Keratinocyte (primary cell): ENCODE measurements around the gene CYSTM1. TPM values are rescaled to one million over a fixed set of nuclear protein-coding genes. Genes with fewer than 3 reads are reported as not detected.

Source experiments
- DNase-seq: peaks from one replicate; pipeline ENCODE4 v3.0.0-alpha.2; 2011; ENCODE audit warnings: low read depth, missing footprints, low spot score
- FAIRE-seq: peaks from 2 replicates; lab custom pipeline; 2011; peaks lifted over from hg19 to GRCh38; lab: Jason Lieb, UNC
- H2AFZ ChIP-seq: 2 replicates; pipeline ENCODE4 v1.6.0; 2012; ENCODE audit warnings: low read length, control low read depth, inconsistent platforms; ENCODE audit not compliant: control insufficient read depth
- H3K27ac ChIP-seq: 2 replicates; pipeline ENCODE4 v1.5.1; 2011; ENCODE audit warnings: low read length; ENCODE audit not compliant: control insufficient read depth, insufficient read depth
- H3K27me3 ChIP-seq: 3 replicates; pipeline ENCODE4 v1.6.0; 2011; ENCODE audit warnings: low read length; ENCODE audit not compliant: control insufficient read depth, insufficient read depth; ENCODE audit errors: extremely low read depth
- H3K36me3 ChIP-seq, 2 experiments: 2 replicates in 1 of 2; 3 replicates in 1 of 2; pipeline ENCODE4 v1.5.1; 2011; ENCODE audit warnings: low read length in 2 of 2, mild to moderate bottlenecking in 1 of 2; ENCODE audit not compliant: control insufficient read depth in 2 of 2, insufficient read depth in 2 of 2; ENCODE audit errors: extremely low read depth in 1 of 2
- H3K4me1 ChIP-seq: 3 replicates; pipeline ENCODE4 v1.5.1; 2011; ENCODE audit warnings: low read length; ENCODE audit not compliant: control insufficient read depth, insufficient read depth; ENCODE audit errors: extremely low read depth
- H3K4me2 ChIP-seq: 3 replicates; pipeline ENCODE4 v1.6.0; 2011; ENCODE audit warnings: low read depth, low read length; ENCODE audit not compliant: control insufficient read depth, insufficient read depth; ENCODE audit errors: extremely low read depth
- H3K4me3 ChIP-seq, 3 experiments: fragments of 200-600 bp in 1 of 3; sonication (generic) in 1 of 3; 2 replicates in 2 of 3; 3 replicates in 1 of 3; pipeline ENCODE4 v1.5.1; 2011 to 2016; ENCODE audit warnings: low read length in 3 of 3, mild to moderate bottlenecking in 3 of 3, control low read depth in 2 of 3, inconsistent platforms in 1 of 3, low read depth in 1 of 3, mixed read lengths in 1 of 3, mixed run types in 1 of 3, moderate library complexity in 1 of 3; ENCODE audit not compliant: control insufficient read depth in 2 of 3, insufficient read depth in 2 of 3; ENCODE audit errors: extremely low read depth in 1 of 3
- H3K79me2 ChIP-seq: 2 replicates; pipeline ENCODE4 v1.6.0; 2012; ENCODE audit warnings: low read length; ENCODE audit not compliant: control insufficient read depth, insufficient read depth
- H3K9ac ChIP-seq: 3 replicates; pipeline ENCODE4 v1.6.0; 2011; ENCODE audit warnings: low read length; ENCODE audit not compliant: control insufficient read depth, insufficient read depth; ENCODE audit errors: extremely low read depth
- H3K9me1 ChIP-seq: 3 replicates; pipeline ENCODE4 v1.6.0; 2011; ENCODE audit warnings: low read length; ENCODE audit not compliant: control insufficient read depth, insufficient read depth; ENCODE audit errors: extremely low read depth
- H3K9me3 ChIP-seq: 2 replicates; pipeline ENCODE4 v1.5.1; 2012; ENCODE audit warnings: low read depth, low read length; ENCODE audit not compliant: control insufficient read depth
- H4K20me1 ChIP-seq: 3 replicates; pipeline ENCODE4 v1.6.0; 2011; ENCODE audit warnings: low read length; ENCODE audit not compliant: control insufficient read depth, insufficient read depth; ENCODE audit errors: extremely low read depth
- EZH2 ChIP-seq: IDR thresholded peaks from one replicate; pipeline ENCODE4 v1.6.1; 2012; ENCODE audit warnings: inconsistent platforms, mild to moderate bottlenecking, low read length, moderate library complexity
- dilution Hi-C: fragments of 300-500 bp; cut with MboI; formaldehyde crosslinking; loops from one replicate; pipeline ENCODE4 v1.7.0; 2020; ENCODE audit warnings: low sequenced_read_pairs; ENCODE audit not compliant: extremely low pct_ligation_motif_present
- polyA plus RNA-seq, 5 experiments: library from polyadenylated mRNA; depleted of rRNA in 3 of 5; stranded (reverse) in 3 of 5; stranded (forward) in 1 of 5; unstranded in 1 of 5; fragments of >200 nt; gene quantifications; 1 replicate in 1 of 5; 2 replicates in 3 of 5; 3 replicates in 1 of 5; pipeline versions ENCODE4 v1.2.1 to v1.2.3, GENCODE V29; 2011 to 2012; ENCODE audit warnings: missing spikeins in 2 of 5, low read depth in 1 of 5, low replicate concordance in 1 of 5
- TF ChIP-seq, protein P1 (sequence below), 3 experiments: IDR thresholded peaks in 1 of 3; conservative IDR thresholded peaks in 1 of 3; optimal IDR thresholded peaks in 1 of 3; 2 replicates in 2 of 3; 3 replicates in 1 of 3; pipeline versions ENCODE3 to v1.5.1; 2011; ENCODE audit warnings: low read length in 3 of 3, mild to moderate bottlenecking in 3 of 3, moderate library complexity in 2 of 3, control low read depth in 1 of 3, inconsistent platforms in 1 of 3; ENCODE audit not compliant: insufficient read depth in 2 of 3; ENCODE audit errors: extremely low read depth in 1 of 3

Gene CYSTM1
- polyA plus RNA-seq, 1 donor (not counting 4 experiments of a cell fraction or from before 2014, with no cell fraction given) = 34.3 TPM

GRCh38 chr5:140140435-140140834 lies 34.6 kb upstream of the CYSTM1 start:
- no peaks in the 10 kb centered on the region for H3K79me2 ChIP-seq
- H2AFZ ChIP-seq = no peak overlapping the region
- H3K27me3 ChIP-seq = no peaks in the 10 kb centered on the region
- H3K9me1 ChIP-seq = no peaks in the 10 kb centered on the region
- FAIRE-seq (no peak), DNase-seq (no peak)
- no peak overlapping the region for H3K4me2 ChIP-seq
- no peaks in the 10 kb centered on the region for H3K36me3 ChIP-seq
- dilution Hi-C loops = no loop called here
- no peak overlapping the region for H3K9ac ChIP-seq
- peaks cover 7% of the 10 kb centered on the region for H4K20me1 ChIP-seq
- TF ChIP-seq, protein P1, sequence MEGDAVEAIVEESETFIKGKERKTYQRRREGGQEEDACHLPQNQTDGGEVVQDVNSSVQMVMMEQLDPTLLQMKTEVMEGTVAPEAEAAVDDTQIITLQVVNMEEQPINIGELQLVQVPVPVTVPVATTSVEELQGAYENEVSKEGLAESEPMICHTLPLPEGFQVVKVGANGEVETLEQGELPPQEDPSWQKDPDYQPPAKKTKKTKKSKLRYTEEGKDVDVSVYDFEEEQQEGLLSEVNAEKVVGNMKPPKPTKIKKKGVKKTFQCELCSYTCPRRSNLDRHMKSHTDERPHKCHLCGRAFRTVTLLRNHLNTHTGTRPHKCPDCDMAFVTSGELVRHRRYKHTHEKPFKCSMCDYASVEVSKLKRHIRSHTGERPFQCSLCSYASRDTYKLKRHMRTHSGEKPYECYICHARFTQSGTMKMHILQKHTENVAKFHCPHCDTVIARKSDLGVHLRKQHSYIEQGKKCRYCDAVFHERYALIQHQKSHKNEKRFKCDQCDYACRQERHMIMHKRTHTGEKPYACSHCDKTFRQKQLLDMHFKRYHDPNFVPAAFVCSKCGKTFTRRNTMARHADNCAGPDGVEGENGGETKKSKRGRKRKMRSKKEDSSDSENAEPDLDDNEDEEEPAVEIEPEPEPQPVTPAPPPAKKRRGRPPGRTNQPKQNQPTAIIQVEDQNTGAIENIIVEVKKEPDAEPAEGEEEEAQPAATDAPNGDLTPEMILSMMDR (optimal IDR thresholded peaks at IDR 0.05 in 1 of 3, IDR thresholded peaks at IDR 0.05 in 1 of 3, conservative IDR thresholded peaks at IDR 0.05 in 1 of 3; ENCODE audit: extremely low read depth in 1 of 3, insufficient read depth in 2 of 3, low read length in 3 of 3) = no peak
- TF ChIP-seq EZH2 = no peak
- no peaks in the 10 kb centered on the region for H3K9me3 ChIP-seq
- no peak overlapping the region for H3K27ac ChIP-seq
- H3K4me3 ChIP-seq = no peak overlapping the region
- peaks cover under 1% of the 10 kb centered on the region for H3K4me1 ChIP-seq

GRCh38 chr5:140141241-140141640 lies 33.7 kb upstream of the CYSTM1 start:
- Histone ChIP-seq H3K4me3 (no peak overlapping the region), H3K9ac (no peak overlapping the region), H3K27ac (no peak overlapping the region), H3K4me1 (peaks cover 7% of the 10 kb centered on the region), H3K9me3 (no peaks in the 10 kb centered on the region), H4K20me1 (peaks cover 7% of the 10 kb centered on the region), H3K9me1 (no peaks in the 10 kb centered on the region), H3K36me3 (no peaks in the 10 kb centered on the region), H2AFZ (no peak overlapping the region), H3K79me2 (no peaks in the 10 kb centered on the region), H3K27me3 (no peaks in the 10 kb centered on the region), H3K4me2 (no peak overlapping the region)
- no peak for DNase-seq
- FAIRE-seq = no peak
- TF ChIP-seq, protein P1 (optimal IDR thresholded peaks at IDR 0.05 in 1 of 3, IDR thresholded peaks at IDR 0.05 in 1 of 3, conservative IDR thresholded peaks at IDR 0.05 in 1 of 3; ENCODE audit: extremely low read depth in 1 of 3, insufficient read depth in 2 of 3, low read length in 3 of 3) = no peak
- no peak for TF ChIP-seq EZH2
- dilution Hi-C loops = no loop called here
